Activated CD4-positive, alpha-beta T cell treated with anti-CD3 and anti-CD28 coated beads, Interleukin-2, amount 50 U/mL, for 48 hours (primary cell): ENCODE measurements around the gene TENT4B.
"Not testable (repeated sequence)": the region's sequence is repeated elsewhere in the genome, so short reads cannot be mapped to it uniquely, and the experiment has no call there.

ENCODE experiments used
- DNase-seq, 2 experiments: peaks; one replicate each; pipeline ENCODE4 v3.0.0-alpha.2; 2020

Gene TENT4B

DNA sequence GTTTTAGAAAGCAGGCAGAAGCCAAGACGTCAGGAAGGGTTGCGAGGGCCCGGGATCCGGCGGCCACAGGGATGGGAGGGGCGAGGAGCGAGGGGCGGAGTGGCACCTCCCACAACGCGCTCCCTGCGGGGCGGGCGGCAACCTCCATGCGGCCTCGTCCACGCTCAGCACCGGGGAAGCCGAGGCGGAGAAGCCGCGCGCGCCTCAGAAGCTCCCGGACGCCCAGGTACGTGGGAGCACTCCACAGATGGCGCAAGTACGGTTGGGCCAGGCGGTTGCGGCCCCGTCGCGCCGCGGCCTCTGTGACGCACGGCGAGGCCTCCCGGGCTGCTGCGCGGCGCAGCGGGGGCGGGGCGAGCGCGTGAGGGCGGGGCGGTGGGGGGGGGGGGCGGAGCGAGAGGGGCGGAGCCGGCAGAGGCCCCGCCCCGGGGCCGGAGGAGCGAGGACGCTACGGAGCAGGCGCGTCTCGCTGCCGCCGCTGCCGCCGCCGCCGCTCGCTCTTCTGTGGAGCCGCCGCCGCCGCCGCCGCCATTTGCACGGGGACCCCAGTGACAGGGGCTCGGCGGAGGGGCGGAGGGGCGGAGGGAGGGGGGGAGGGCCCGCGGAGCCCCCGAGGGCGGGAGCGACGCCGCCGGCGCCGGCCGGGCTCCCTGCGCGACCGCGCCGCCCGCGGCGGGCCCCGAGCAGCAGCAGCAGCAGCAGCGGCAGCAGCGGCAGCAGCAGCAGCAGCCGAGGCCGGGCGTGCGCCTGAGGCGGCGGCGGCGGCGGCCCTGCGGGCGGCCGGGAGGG, at the start of gene TENT4B:
Gene TENT4B (plus strand): TSS at position 500 of the 789 bp plus-strand sequence. CDS start 316 bp downstream, outside the sequence.
- DNase-seq = peak; percentile 87 to 88

DNA sequence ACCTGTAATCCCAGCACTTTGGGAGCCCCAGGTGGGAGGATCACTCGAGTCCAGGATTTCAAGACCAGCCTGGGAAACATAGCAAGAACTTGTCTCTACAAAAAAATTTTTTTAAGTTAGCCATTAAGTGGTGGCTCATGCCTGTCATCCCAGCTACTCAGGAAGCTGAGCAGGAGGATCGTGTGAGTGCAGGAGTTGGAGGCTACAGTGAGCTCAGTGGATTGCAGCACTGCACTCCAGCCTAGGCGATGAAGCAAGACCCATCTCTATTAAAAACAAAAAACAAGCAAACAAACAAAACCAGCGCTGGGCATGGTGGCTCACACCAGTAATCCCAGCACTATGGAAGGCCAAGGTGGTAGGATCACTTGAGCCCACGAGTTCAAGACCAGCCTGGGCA, 49.3 kb upstream of the TENT4B start:
- no peak for DNase-seq

DNA sequence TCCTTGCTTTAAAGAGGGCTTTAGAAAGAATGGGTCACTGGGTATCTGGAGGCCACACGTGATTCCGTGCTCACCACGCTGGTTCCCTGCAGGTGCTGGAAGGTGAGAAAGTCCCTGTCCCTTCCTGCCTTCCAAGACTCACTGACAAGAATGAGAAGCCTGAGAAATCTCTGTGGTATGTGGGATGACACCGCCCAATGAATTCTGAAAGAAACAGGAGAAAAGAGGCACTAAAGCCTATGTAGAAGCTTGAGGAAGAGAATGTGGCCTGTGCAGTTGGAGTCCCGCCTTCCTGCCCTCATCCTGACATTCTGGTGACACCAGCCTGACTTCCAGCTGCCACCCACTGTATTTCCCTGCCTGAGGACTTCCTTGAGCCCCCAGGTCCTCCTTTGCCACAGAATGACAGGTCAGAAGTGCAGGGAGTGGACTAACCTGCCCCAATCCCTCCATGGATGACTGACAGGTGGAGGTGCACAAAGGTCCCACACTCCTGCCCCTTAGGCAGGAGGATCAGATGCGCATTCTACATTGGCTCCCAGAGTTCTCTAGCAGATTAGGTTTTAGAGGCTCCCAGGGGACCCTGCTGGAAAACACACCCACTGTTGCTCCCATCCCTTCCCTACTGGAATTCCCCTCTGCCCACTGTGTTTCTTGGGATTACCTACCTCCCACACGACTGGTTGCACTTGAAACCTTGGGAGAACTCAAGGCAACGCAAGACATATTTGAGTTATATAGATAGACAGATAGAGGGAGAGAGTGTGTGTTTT, 38.6 kb upstream of the TENT4B start:
- DNase-seq = no peak

DNA sequence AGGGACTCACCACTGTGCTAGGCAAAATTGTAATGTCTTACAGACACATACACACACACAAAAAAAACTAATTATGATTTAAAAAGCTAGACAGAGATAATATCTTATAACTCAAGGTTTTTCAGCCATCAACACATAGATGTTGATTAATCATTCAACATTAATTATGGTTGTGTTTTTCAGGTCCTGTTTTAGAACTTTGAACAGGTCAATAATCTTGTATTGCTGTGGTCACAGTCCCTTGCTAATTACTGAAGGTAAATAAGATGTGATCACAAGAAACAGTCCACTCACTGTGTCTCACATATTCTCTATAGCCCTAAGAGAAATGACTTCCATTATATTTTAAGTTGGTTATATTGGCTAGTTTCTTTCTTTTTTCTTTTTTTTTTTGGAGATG, 32.4 kb upstream of the TENT4B start:
- DNase-seq = no peak

DNA sequence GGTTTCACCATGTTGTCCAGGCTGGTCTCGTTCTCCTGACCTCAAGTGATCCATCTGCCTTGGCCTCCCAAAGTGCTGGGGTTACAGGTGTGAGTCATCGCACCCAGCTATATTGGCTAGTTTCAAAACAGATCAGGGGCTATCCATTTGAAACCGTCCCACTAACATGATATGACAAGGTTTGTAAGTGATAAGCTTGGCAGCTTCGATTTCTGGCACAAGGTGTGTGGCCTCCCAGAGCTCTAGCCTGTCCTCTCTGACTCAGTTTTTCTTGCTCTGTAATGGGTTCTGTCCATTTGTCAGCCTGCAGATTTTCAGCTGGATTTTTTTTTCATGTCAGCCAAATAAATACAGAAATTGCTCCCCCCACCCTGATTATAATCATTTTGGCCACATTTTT, 31.8 kb upstream of the TENT4B start:
- peak; percentile 3 to 18 for DNase-seq

GRCh38 chr16:50121721-50122445, 31.2 kb upstream of the TENT4B start:
- peak; percentile 39 to 54 for DNase-seq

DNA sequence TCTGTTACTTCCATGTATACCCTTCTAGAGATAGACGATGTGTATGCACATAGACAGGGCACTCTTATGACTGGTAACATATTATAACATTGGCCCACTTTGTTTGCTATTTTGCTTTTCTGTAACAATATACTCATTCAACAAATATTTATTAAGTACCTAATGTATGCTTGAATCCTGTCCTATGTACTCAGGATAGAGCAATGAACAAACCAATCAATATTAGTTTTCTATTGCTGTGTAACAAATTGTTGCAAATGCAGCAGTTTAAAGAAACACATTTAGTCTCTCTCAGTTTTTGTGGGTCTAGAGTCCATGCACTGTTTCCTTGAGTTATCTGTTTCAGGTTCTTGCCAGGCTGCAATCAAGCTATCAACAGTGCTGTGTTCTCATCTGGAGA, 29.7 kb upstream of the TENT4B start:
- DNase-seq = no peak

- DNase-seq = no peak
Measured at GRCh38 chr16:50124769-50125168, 28.3 kb upstream of the TENT4B start.

- DNase-seq = no peak
Measured at GRCh38 chr16:50126183-50126582, 26.9 kb upstream of the TENT4B start.

DNA sequence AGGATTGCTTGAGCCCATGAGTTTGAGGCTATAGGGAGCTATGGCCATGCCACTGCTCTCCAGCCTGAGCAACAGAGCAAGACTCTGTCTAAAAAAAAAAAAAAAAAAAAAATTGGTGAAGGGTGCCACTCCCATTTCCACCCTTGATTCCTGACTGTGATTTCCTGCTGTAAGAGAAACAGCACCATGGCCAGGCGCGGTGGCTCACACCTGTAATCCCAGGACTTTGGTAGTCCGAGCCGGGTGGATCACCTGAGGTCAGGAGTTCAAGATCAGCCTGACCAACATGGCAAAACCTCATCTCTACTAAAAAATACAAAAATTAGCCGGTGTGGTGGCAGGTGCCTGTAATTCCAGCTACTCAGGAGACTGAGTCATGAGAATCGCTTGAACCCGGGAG, 20.5 kb upstream of the TENT4B start:
- DNase-seq = not testable (repeated sequence)

- no peak for DNase-seq
Measured at GRCh38 chr16:50133214-50133613, 19.9 kb upstream of the TENT4B start.

DNA sequence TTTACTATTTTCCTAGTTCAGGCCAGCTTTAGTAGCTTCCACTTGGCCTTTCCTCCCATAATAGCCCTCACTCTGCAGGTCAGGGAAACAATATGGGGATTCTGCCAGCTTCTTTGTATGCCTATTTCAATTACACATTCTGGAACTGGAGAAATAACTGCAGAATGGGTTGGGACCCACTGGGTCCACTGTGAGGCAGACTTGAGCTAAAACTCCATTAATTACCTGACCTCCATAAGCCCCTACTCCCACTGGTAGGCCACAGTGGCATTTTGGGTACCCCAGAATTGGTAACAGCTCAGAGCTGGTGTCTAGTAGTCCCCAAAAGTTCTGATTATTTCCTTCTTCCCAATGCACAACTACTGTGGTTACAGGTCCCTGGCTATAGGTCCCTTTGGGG, 16.7 kb upstream of the TENT4B start:
- DNase-seq = no peak

DNA sequence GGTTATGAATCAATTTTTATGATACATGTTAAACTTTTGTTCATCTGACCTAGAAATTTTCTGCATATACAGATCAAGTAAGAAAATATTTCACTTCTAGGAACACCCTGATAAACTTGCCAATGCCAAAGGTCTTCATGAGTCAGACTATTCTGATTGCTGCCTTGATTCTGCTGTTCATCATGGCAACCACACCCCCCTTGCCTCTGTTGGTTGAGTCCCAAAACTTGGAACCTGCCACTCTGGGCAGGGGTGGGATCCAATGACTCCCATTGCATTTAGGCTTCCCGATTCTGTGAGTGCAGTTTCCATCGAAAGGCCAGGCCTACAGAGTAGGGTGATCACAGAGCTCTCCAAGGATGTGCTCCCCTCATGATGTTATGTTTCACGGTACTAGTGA, 15.8 kb upstream of the TENT4B start:
- no peak for DNase-seq

DNA sequence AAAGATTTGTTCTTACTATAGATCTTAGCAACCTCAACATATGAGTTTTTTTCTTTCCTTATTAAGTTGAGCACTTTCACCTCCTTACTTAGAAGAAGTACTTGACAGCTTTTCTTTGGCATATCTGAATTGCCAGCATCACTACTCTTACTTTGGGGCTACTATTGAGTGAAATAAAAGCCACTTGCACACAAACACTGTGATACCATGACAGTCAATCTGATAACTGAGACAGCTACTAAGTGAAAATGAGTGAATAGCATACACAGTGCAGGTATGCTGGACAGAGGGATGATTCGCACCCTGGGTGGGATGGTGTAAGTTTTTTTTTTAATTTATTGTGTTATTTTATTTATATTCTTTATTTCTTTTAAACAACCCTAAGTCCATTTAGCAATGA, 13.5 kb upstream of the TENT4B start:
- DNase-seq = no peak

- DNase-seq = no peak
Measured at GRCh38 chr16:50144211-50144610, 8.9 kb upstream of the TENT4B start.

GRCh38 chr16:50146479-50147435, 6.3 kb upstream of the TENT4B start:
- no peak for DNase-seq

DNA sequence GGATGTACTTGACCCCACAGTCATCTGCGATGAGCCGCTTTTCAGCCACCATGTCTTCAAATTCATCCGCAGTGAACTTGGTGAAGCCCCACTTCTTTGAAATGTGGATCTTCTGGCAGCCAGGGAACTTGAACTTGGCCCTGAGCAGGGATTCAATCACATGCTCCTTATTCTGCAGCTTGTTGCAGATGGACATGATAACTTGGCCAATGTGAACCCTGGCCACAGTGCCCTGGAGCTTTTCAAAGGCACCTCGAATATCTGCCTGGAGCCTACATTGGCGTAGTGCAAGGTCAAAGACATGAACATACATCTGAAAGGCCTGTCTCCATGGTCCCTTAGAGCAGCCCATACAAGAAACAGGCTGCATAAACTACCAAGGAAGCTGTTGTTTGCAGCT, 1.8 kb upstream of the TENT4B start:
- DNase-seq = no peak

GRCh38 chr16:50151756-50152155, 1.4 kb upstream of the TENT4B start:
- peak; percentile 41 to 52 for DNase-seq

- DNase-seq = peak; percentile 75 to 81
Measured at GRCh38 chr16:50152351-50152806, 727 bp upstream of the TENT4B start.

GRCh38 chr16:50153596-50154419, 702 bp downstream of the TENT4B start:
- DNase-seq = peak; percentile 31 to 52

GRCh38 chr16:50154420-50154950, 1.4 kb downstream of the TENT4B start:
- DNase-seq = peak in 1 of 2 experiments; percentile 8
